ENCODE measurements around the gene DMRT1.

DNA sequence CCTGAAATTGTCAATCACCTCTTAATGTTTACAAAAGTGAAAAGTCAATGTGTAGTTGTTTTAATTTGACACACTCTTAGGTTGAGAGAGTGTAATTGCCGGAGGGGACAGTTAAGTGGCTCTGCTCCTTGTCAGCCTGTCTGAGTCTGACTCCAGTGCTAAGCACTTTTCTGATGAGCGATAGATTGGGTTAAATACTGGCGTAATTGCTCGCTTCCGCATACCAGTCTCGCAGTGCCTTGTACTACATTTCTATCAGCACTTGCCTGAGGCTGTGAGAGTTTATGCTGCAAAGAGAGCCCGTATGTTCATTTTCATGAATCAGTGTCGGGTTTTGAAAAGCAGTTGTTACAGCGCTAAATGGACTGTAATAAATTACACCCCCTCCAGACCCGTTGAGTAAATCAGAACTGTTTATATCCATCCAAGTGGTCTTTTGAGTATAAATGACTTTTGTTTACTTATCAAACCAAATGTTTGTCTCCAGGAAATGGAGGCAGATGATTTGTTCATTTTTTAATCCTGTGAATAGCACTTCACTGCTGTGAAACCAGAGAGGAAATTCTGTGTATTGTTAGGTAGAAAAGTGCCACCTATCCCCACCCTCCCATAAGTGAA lies 94.0 kb downstream of the DMRT1 start:
- TF ChIP-seq, protein P1, sequence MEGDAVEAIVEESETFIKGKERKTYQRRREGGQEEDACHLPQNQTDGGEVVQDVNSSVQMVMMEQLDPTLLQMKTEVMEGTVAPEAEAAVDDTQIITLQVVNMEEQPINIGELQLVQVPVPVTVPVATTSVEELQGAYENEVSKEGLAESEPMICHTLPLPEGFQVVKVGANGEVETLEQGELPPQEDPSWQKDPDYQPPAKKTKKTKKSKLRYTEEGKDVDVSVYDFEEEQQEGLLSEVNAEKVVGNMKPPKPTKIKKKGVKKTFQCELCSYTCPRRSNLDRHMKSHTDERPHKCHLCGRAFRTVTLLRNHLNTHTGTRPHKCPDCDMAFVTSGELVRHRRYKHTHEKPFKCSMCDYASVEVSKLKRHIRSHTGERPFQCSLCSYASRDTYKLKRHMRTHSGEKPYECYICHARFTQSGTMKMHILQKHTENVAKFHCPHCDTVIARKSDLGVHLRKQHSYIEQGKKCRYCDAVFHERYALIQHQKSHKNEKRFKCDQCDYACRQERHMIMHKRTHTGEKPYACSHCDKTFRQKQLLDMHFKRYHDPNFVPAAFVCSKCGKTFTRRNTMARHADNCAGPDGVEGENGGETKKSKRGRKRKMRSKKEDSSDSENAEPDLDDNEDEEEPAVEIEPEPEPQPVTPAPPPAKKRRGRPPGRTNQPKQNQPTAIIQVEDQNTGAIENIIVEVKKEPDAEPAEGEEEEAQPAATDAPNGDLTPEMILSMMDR (conservative IDR thresholded peaks at IDR 0.05 in 1 of 2, IDR thresholded peaks at IDR 0.05 in 1 of 2; ENCODE audit: low read depth in 1 of 2, low read length in 2 of 2) = no peak
- TF ChIP-seq EZH2 (IDR thresholded peaks at IDR 0.05; ENCODE audit: low read length, missing control alignments) = no peak

Measured in fibroblast of lung (primary cell).